Uterus (tissue), 4 donors: ENCODE measurements around the gene R3HDM2. TPM values are rescaled to one million over a fixed set of nuclear protein-coding genes. Genes with fewer than 3 reads are reported as not detected.

ENCODE experiments used
- DNase-seq, 2 donors: peaks; one replicate each; pipeline ENCODE4 v3.0.0-alpha.2; 2019 to 2020
- H3K27ac ChIP-seq, 2 donors: fragments of 200-600 bp; sonication (generic); 1 replicate in 1 of 2; 2 replicates in 1 of 2; pipeline ENCODE4 v1.5.1; 2016 to 2018
- H3K27me3 ChIP-seq, 2 donors: fragments of 200-600 bp; sonication (generic); one replicate each; pipeline ENCODE4 v1.5.1; 2018 to 2019; ENCODE audit warnings: control low read depth in 1 of 2
- H3K36me3 ChIP-seq, 2 donors: fragments of 200-600 bp; sonication (generic); one replicate each; pipeline ENCODE4 v1.5.1; 2019; ENCODE audit warnings: control low read depth in 1 of 2
- H3K4me1 ChIP-seq, 2 donors: fragments of 200-600 bp; sonication (generic); one replicate each; pipeline ENCODE4 v1.5.1; 2018 to 2019; ENCODE audit warnings: control low read depth in 1 of 2
- H3K4me3 ChIP-seq, 2 donors: fragments of 200-600 bp; sonication (generic); 1 replicate in 1 of 2; 2 replicates in 1 of 2; pipeline ENCODE4 v1.5.1; 2018 to 2019; ENCODE audit warnings: mild to moderate bottlenecking in 1 of 2
- H3K9me3 ChIP-seq, 2 donors: fragments of 200-600 bp; sonication (generic); one replicate each; pipeline ENCODE4 v1.5.1; 2019; ENCODE audit warnings: control low read depth in 1 of 2
- CTCF ChIP-seq, 4 experiments: fragments of 200-600 bp in 2 of 4; fragments of 450-650 bp in 2 of 4; sonication (generic) in 2 of 4; IDR thresholded peaks; one replicate each; pipeline ENCODE4 v1.5.1; 2016 to 2019; ENCODE audit warnings: antibody characterized with exemption in 4 of 4, mild to moderate bottlenecking in 2 of 4, moderate library complexity in 1 of 4
- POLR2A ChIP-seq, 2 donors: fragments of 450-650 bp; IDR thresholded peaks; one replicate each; pipeline ENCODE4 v1.6.1; 2016; ENCODE audit warnings: antibody characterized with exemption in 2 of 2, mild to moderate bottlenecking in 1 of 2, moderate library complexity in 1 of 2
- intact Hi-C: fragments of 100-400 bp; cut with DNase I; formaldehyde crosslinking; loops from one replicate; pipeline ENCODE4 v1.15.1; 2023; ENCODE audit warnings: low total_unique reads
- total RNA-seq, 4 donors: library from RNA; depleted of rRNA in 3 of 4; stranded (reverse); fragments of >200 nt in 3 of 4; gene quantifications; one replicate each; pipeline versions ENCODE4 v1.1.0 to v1.2.4, GENCODE V29; 2014 to 2023
- donor health status: DM: yes; HTN: yes; CAD: no.

Gene R3HDM2
- total RNA-seq, 4 donors from 2014 or later: 9.4 to 89.0 (median 34.2) TPM

- Histone ChIP-seq H3K9me3 (peaks cover 0 to 8% of the 10 kb centered on the region in 2 donors), H3K27me3 (no peaks in the 10 kb centered on the region), H3K27ac (no peak overlapping the region), H3K4me3 (no peak overlapping the region), H3K4me1 (no peaks in the 10 kb centered on the region), H3K36me3 (no peaks in the 10 kb centered on the region)
- DNase-seq: no peak
- intact Hi-C loops: no loop called here
- TF ChIP-seq POLR2A (IDR thresholded peaks at IDR 0.05): no peak
- TF ChIP-seq CTCF (IDR thresholded peaks at IDR 0.05): no peak
These were observed 60.1 kb downstream of the R3HDM2 start for GRCh38 chr12:57370696-57371095.

GRCh38 chr12:57370072-57370471 is 60.8 kb downstream of the R3HDM2 start:
- Histone ChIP-seq H3K9me3 (peaks cover 0 to 8% of the 10 kb centered on the region in 2 donors), H3K27me3 (no peaks in the 10 kb centered on the region), H3K4me3 (no peak overlapping the region), H3K27ac (no peak overlapping the region), H3K36me3 (no peaks in the 10 kb centered on the region), H3K4me1 (no peaks in the 10 kb centered on the region)
- no peak for TF ChIP-seq CTCF (IDR thresholded peaks at IDR 0.05)
- TF ChIP-seq POLR2A (IDR thresholded peaks at IDR 0.05): no peak
- no peak for DNase-seq
- intact Hi-C loops: no loop called here

GRCh38 chr12:57369202-57369601 is 61.6 kb downstream of the R3HDM2 start:
- intact Hi-C loops: no loop called here
- DNase-seq: no peak
- H3K27me3 ChIP-seq: no peaks in the 10 kb centered on the region
- H3K4me1 ChIP-seq: no peaks in the 10 kb centered on the region
- TF ChIP-seq CTCF (IDR thresholded peaks at IDR 0.05) (no peak), POLR2A (IDR thresholded peaks at IDR 0.05) (no peak)
- peaks cover 0 to 8% of the 10 kb centered on the region in 2 donors for H3K9me3 ChIP-seq
- no peak overlapping the region for H3K4me3 ChIP-seq
- H3K36me3 ChIP-seq: no peaks in the 10 kb centered on the region
- H3K27ac ChIP-seq: no peak overlapping the region

GRCh38 chr12:57368349-57369095 is 62.3 kb downstream of the R3HDM2 start:
- no peaks in the 10 kb centered on the region for H3K4me1 ChIP-seq
- H3K27ac ChIP-seq: no peak overlapping the region
- intact Hi-C loops: no loop called here
- no peak for DNase-seq
- H3K4me3 ChIP-seq: no peak overlapping the region
- H3K36me3 ChIP-seq: no peaks in the 10 kb centered on the region
- H3K27me3 ChIP-seq: no peaks in the 10 kb centered on the region
- H3K9me3 ChIP-seq: peaks cover 0 to 8% of the 10 kb centered on the region in 2 donors
- TF ChIP-seq POLR2A (IDR thresholded peaks at IDR 0.05) (no peak), CTCF (IDR thresholded peaks at IDR 0.05) (no peak)

GRCh38 chr12:57367121-57367520 is 63.7 kb downstream of the R3HDM2 start:
- Histone ChIP-seq H3K4me3 (no peak overlapping the region), H3K27ac (no peak overlapping the region), H3K4me1 (no peaks in the 10 kb centered on the region), H3K36me3 (no peaks in the 10 kb centered on the region), H3K27me3 (no peaks in the 10 kb centered on the region), H3K9me3 (peaks cover 0 to 8% of the 10 kb centered on the region in 2 donors)
- intact Hi-C loops: no loop called here
- no peak for DNase-seq
- TF ChIP-seq CTCF (IDR thresholded peaks at IDR 0.05): no peak
- no peak for TF ChIP-seq POLR2A (IDR thresholded peaks at IDR 0.05)
